ENCODE data around the gene TELO2.

Gene TELO2

DNA sequence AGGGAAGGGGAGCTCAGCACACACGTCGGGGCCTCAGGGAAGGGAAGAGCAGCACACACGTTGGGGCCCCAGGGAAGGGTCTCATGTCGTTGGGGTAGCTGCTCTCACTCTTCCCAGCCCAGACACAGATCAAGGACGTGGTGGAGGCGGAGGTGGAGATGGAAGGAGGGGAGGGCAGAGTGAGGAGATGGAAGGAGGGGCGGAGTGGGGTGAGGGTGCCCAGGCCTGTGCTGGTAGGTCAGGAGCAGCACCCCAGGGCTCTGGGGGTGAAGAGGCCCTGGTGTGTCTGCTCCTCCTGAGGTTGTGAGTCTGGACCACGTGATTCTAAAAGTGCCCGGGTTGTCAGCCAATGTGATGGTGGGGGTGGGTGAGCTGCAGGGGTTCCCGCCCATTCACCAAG lies 33.2 kb upstream of the TELO2 start:
- TF ChIP-seq ZFX (IDR thresholded peaks at IDR 0.05; ENCODE audit: borderline replicate concordance) (no peak), CTCF (IDR thresholded peaks at IDR 0.05) (no peak)
- no peak overlapping the region for H3K27ac ChIP-seq

DNA sequence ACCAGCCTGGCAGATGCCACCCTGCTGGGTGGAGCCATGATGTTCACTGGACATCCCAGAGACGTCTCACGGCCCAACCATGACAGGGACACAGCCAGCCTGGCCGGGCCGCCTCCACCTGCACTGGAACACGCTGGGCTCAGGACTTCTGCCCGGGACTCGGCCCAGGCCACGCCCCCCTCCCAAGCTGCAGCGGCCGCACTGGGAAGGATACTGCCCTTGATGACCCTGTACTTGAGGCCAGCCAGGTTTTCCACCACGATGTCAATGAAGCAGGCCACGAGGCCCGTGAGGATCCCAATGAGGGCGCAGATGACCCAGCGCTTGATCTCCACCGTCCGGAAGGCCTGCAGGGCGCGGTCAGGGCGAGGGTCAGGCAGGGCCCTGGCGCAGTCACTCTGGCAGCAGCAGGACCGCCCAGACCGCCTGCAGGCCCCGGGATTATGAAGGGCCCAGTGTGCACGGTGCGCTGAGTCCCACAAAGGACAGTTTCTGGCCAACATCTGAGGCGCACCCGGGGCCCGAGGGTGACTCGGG lies 32.5 kb upstream of the TELO2 start:
- TF ChIP-seq ZFX (IDR thresholded peaks at IDR 0.05; ENCODE audit: borderline replicate concordance): no peak
- no peak for TF ChIP-seq CTCF (IDR thresholded peaks at IDR 0.05)

DNA sequence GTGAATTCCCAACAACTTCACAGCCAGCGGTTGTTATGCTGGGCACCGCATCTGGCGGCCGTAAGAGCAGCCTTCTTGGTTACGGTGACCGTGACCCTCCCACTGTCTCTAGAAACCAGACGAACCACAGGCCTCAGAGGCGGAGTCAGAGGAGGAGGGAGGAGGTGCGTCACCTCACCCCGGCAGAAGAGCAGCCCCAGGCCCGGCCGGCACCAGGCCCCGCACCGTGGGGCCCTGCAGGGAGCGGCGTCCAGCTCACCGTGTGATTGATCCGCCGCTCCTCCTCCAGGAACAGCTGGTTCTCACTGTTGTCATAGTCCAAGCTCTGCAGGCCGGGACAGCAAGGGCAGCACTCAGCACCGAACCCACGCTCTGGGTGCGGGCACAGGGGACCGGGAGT lies 32.0 kb upstream of the TELO2 start:
- no peak for TF ChIP-seq ZFX (IDR thresholded peaks at IDR 0.05; ENCODE audit: borderline replicate concordance)
- TF ChIP-seq CTCF (IDR thresholded peaks at IDR 0.05): no peak
- no peak overlapping the region for H3K27ac ChIP-seq

More for the DNA sequence above, 32.5 kb upstream of the TELO2 start:
- no peak overlapping the region for H3K27ac ChIP-seq

- H3K27ac ChIP-seq: no peak overlapping the region
- TF ChIP-seq ZFX (IDR thresholded peaks at IDR 0.05; ENCODE audit: borderline replicate concordance) (no peak), CTCF (IDR thresholded peaks at IDR 0.05) (no peak)
Observed at GRCh38 chr16:1464196-1464893, 28.8 kb upstream of the TELO2 start.

- no peak for TF ChIP-seq CTCF (IDR thresholded peaks at IDR 0.05)
- TF ChIP-seq ZFX (IDR thresholded peaks at IDR 0.05; ENCODE audit: borderline replicate concordance): no peak
- H3K27ac ChIP-seq: no peak overlapping the region
Observed at GRCh38 chr16:1464894-1465566, 28.1 kb upstream of the TELO2 start.

- no peak overlapping the region for H3K27ac ChIP-seq
- no peak for TF ChIP-seq ZFX (IDR thresholded peaks at IDR 0.05; ENCODE audit: borderline replicate concordance)
- TF ChIP-seq CTCF (IDR thresholded peaks at IDR 0.05): no peak
Observed at GRCh38 chr16:1465567-1465915, 27.6 kb upstream of the TELO2 start.

- H3K27ac ChIP-seq: no peak overlapping the region
Observed at GRCh38 chr16:1466054-1466453, 27.1 kb upstream of the TELO2 start.

More at GRCh38 chr16:1466054-1466453, 27.1 kb upstream of the TELO2 start:
- TF ChIP-seq ZFX (IDR thresholded peaks at IDR 0.05; ENCODE audit: borderline replicate concordance): no peak
- TF ChIP-seq CTCF (IDR thresholded peaks at IDR 0.05): no peak
